IPS-NIHi7 (cell line): ENCODE data around the gene CD80.

ENCODE experiments used
- DNase-seq: peaks from one replicate; pipeline ENCODE4 v3.0.0; 2012; ENCODE audit warnings: mixed read lengths; ENCODE audit errors: extremely low spot score

The CD80 gene

DNA sequence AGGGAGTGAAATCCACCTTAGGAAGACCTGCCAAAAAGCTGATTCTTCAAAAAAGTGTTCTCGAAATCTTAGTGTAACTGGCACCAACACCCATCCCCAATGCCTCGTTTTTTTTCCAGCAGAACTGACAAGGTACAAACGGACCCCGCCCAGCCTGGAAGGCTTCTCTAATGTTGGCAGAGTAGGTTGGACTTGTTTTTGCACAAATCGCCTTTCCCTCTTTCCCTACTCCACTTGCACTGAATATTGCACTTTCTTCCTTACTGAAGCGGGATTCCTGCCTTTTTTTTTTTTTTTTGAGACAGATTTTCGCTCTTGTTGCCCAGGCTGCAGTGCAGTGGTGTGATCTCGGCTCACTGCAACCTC is 61.6 kb downstream of the CD80 start:
- DNase-seq: peak; percentile 14

- DNase-seq: peak; percentile 16
These were observed 64.8 kb downstream of the CD80 start for GRCh38 chr3:119494597-119494996.

DNA sequence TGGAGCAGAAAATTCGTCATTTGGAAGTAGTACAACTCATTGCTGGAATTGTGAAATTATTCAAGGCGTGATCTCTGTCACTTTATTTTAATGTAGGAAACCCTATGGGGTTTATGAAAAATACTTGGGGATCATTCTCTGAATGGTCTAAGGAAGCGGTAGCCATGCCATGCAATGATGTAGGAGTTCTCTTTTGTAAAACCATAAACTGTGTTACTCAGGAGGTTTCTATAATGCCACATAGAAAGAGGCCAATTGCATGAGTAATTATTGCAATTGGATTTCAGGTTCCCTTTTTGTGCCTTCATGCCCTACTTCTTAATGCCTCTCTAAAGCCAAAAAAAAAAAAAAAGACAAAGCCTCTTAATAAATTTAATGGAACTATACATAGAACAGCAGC is 66.6 kb downstream of the CD80 start:
- no peak for DNase-seq

- no peak for DNase-seq
These were observed 67.3 kb downstream of the CD80 start for GRCh38 chr3:119492128-119492527.

GRCh38 chr3:119490153-119490552 is 69.3 kb downstream of the CD80 start:
- no peak for DNase-seq

DNA sequence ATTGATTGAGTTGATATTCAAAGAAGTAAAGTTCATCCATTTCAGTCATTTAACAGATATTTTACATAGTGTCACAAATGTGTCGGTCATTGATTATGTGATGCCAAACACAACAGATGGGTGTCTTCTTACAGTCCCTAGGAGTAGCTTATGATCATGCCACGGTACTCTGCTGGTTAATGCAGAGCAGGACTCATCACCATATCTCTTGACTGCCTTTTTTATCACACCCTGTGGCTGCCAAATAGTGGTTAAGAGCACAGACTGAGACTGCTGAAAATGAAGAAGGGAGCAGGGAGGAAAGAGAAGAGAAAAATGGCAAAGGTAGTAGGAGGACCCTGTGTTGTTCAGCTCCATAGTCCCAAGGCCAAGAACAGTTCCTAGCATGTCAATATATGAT is 73.9 kb downstream of the CD80 start:
- no peak for DNase-seq

DNA sequence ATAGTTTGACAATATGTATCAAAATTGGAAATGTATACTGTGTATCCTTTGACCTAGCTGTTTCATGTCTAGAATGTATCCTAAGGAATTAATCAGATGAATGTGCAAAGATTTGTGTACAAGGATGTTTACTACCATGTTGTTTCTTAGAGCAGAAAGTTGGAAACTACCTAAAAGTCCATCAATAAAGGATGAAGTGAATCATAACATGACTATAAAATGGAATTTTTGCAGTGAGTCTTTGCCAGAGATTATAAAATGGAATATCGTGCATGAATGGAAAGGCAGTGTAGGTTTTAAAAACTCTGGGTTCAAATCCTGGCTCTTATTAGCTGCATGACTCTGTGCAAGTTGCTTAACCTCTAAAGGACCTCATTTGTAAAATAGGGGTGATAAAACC is 76.3 kb downstream of the CD80 start:
- no peak for DNase-seq

GRCh38 chr3:119481079-119481478 is 78.3 kb downstream of the CD80 start:
- no peak for DNase-seq
